ENCODE measurements around the gene KCNMA1.

GRCh38 chr10:77214799-77215198 lies 422.8 kb downstream of the KCNMA1 start:
- TF ChIP-seq, protein P1, sequence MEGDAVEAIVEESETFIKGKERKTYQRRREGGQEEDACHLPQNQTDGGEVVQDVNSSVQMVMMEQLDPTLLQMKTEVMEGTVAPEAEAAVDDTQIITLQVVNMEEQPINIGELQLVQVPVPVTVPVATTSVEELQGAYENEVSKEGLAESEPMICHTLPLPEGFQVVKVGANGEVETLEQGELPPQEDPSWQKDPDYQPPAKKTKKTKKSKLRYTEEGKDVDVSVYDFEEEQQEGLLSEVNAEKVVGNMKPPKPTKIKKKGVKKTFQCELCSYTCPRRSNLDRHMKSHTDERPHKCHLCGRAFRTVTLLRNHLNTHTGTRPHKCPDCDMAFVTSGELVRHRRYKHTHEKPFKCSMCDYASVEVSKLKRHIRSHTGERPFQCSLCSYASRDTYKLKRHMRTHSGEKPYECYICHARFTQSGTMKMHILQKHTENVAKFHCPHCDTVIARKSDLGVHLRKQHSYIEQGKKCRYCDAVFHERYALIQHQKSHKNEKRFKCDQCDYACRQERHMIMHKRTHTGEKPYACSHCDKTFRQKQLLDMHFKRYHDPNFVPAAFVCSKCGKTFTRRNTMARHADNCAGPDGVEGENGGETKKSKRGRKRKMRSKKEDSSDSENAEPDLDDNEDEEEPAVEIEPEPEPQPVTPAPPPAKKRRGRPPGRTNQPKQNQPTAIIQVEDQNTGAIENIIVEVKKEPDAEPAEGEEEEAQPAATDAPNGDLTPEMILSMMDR (IDR thresholded peaks at IDR 0.05 in 2 of 3, conservative IDR thresholded peaks at IDR 0.05 in 1 of 3; ENCODE audit: control insufficient read depth in 2 of 3, extremely low read depth in 1 of 3, insufficient read depth in 1 of 3, low read depth in 3 of 3, low read length in 3 of 3) = no peak
- TF ChIP-seq CBFB (IDR thresholded peaks at IDR 0.05; ENCODE audit: low read depth) = no peak
